ENCODE results near the gene EDC4.

GRCh38 chr16:67922221-67922620 lies 49.4 kb downstream of the EDC4 start:
- TF ChIP-seq, protein P1, sequence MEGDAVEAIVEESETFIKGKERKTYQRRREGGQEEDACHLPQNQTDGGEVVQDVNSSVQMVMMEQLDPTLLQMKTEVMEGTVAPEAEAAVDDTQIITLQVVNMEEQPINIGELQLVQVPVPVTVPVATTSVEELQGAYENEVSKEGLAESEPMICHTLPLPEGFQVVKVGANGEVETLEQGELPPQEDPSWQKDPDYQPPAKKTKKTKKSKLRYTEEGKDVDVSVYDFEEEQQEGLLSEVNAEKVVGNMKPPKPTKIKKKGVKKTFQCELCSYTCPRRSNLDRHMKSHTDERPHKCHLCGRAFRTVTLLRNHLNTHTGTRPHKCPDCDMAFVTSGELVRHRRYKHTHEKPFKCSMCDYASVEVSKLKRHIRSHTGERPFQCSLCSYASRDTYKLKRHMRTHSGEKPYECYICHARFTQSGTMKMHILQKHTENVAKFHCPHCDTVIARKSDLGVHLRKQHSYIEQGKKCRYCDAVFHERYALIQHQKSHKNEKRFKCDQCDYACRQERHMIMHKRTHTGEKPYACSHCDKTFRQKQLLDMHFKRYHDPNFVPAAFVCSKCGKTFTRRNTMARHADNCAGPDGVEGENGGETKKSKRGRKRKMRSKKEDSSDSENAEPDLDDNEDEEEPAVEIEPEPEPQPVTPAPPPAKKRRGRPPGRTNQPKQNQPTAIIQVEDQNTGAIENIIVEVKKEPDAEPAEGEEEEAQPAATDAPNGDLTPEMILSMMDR (IDR thresholded peaks at IDR 0.05): no peak
- TF ChIP-seq POLR2AphosphoS5 (IDR thresholded peaks at IDR 0.05; ENCODE audit: low read depth, low read length) (no peak), SIN3A (IDR thresholded peaks at IDR 0.05; ENCODE audit: borderline replicate concordance, insufficient read depth, low read depth, low read length) (no peak)

Data from Panc1 (cell line).